ENCODE results near the gene SLC7A10. TPM values are rescaled to one million over a fixed set of nuclear protein-coding genes. Genes with fewer than 3 reads are reported as not detected.
A peak's percentile ranks its signal among the peaks of the same experiment; 100 is the strongest.
"Not testable (repeated sequence)": the region's sequence is repeated elsewhere in the genome, so short reads cannot be mapped to it uniquely, and the experiment has no call there.

The SLC7A10 gene
- polyA plus RNA-seq, 6 donors from 2014 or later: not detected

DNA sequence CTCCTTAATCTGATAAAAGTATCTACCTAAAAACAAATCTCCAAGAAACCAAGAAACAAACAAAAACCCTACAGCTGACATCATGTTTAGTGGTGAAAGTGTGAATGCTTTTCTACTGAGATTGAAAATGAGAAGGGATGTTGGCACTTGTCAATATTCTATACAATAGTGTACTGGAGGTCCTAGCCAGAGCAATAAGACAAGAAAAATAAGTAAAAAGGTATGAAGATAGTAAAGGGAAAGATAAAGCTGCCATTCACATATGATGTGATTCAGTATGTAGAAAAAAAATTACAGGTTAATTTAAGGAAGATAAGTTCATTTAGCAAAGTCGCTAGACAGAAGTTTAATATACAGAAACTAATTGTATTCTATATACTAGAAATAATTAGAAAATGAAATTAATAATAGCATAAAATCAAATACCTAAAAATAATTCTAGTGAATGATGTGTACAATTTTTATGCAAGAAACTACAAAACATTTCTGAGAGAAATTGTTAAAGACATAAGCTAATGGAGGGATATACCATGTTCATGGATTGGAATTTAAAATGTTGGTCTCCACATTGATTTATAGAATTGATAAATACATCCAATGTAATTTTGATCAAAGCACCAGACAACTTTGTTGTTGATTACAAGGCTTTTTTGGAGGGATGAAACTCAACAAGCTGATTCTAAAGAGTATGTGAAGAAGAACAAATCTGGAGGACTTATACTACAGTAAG, 2.4 kb upstream of the SLC7A10 start:
- Mint-ChIP-seq H3K4me1 (peaks cover 9 to 16% (median 15%) of the 10 kb centered on the region in 3 donors), H3K27me3 (peaks cover 55 to 67% (median 63%) of the 10 kb centered on the region in 3 donors), H3K4me3 (peak overlapping the region in 1 of 8 donors; percentile 83), H3K36me3 (peaks cover 7 to 17% of the 10 kb centered on the region in 2 donors), H3K9me3 (peaks cover 13 to 34% (median 26%) of the 10 kb centered on the region in 7 donors), H3K27ac (no peak overlapping the region)
- ATAC-seq (ENCODE audit: low read depth in 2 of 2): no peak
- DNase-seq: no peak

- DNase-seq (no peak), ATAC-seq (ENCODE audit: low read depth in 2 of 2) (no peak)
- peaks cover 7 to 17% of the 10 kb centered on the region in 2 donors for H3K36me3 Mint-ChIP-seq
- peak overlapping the region in 7 of 8 donors; percentile 9 to 83 (median 69) for H3K4me3 Mint-ChIP-seq
- peaks cover 13 to 34% (median 26%) of the 10 kb centered on the region in 7 donors for H3K9me3 Mint-ChIP-seq
- peaks cover 9 to 16% (median 15%) of the 10 kb centered on the region in 3 donors for H3K4me1 Mint-ChIP-seq
- H3K27ac Mint-ChIP-seq: no peak overlapping the region
- H3K27me3 Mint-ChIP-seq: peaks cover 60 to 73% (median 71%) of the 10 kb centered on the region in 3 donors
These were observed 1.6 kb upstream of the SLC7A10 start for GRCh38 chr19:33227242-33227650.

- peaks cover 7 to 17% of the 10 kb centered on the region in 2 donors for H3K36me3 Mint-ChIP-seq
- H3K27me3 Mint-ChIP-seq: peaks cover 60 to 77% (median 71%) of the 10 kb centered on the region in 3 donors
- H3K27ac Mint-ChIP-seq: peak overlapping the region in 3 of 6 donors; percentile 37 to 86 (median 52)
- peaks cover 13 to 34% (median 26%) of the 10 kb centered on the region in 7 donors for H3K9me3 Mint-ChIP-seq
- ATAC-seq (ENCODE audit: low read depth in 2 of 2): peak; percentile 27 to 57
- H3K4me3 Mint-ChIP-seq: peak overlapping the region in 7 of 8 donors; percentile 9 to 87 (median 75)
- H3K4me1 Mint-ChIP-seq: peaks cover 9 to 16% (median 15%) of the 10 kb centered on the region in 3 donors
- DNase-seq: no peak
These were observed 1.0 kb upstream of the SLC7A10 start for GRCh38 chr19:33226550-33227241.

GRCh38 chr19:33224694-33225457, 774 bp downstream of the SLC7A10 start:
- H3K36me3 Mint-ChIP-seq: peaks cover 7 to 17% of the 10 kb centered on the region in 2 donors
- DNase-seq (no peak), ATAC-seq (ENCODE audit: low read depth in 2 of 2) (no peak)
- H3K4me1 Mint-ChIP-seq: peaks cover 9 to 16% (median 15%) of the 10 kb centered on the region in 3 donors
- peak overlapping the region in 1 of 6 donors; percentile 12 for H3K27ac Mint-ChIP-seq
- H3K27me3 Mint-ChIP-seq: peaks cover 50 to 82% (median 78%) of the 10 kb centered on the region in 3 donors
- H3K9me3 Mint-ChIP-seq: peaks cover 13 to 29% (median 23%) of the 10 kb centered on the region in 7 donors
- peak overlapping the region in 4 of 8 donors; percentile 44 to 67 (median 50) for H3K4me3 Mint-ChIP-seq

DNA sequence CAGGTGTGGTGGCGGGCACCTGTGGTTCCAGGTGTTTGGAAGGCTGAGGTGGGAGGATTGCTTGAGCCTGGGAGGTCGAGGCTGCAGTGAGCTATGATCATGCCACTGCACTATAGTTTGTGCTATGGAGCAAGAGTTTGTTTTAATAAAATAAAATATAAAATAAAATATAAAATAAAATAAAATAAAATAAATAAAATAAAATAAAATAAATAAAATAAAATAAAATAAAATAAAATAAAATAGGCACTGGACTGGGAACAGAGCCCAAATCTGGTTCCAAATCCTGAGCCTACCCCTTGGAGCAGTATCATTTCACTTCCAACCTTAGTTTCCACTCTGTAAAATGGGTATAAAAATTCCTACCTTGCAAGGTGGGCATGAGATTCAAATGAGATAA, 3.4 kb downstream of the SLC7A10 start:
- DNase-seq; H3K36me3 Mint-ChIP-seq; H3K9me3 Mint-ChIP-seq; H3K27ac Mint-ChIP-seq; H3K4me3 Mint-ChIP-seq; ATAC-seq (ENCODE audit: low read depth in 2 of 2): not testable (repeated sequence)
- peaks cover 29 to 62% (median 60%) of the 10 kb centered on the region in 3 donors for H3K27me3 Mint-ChIP-seq
- peaks cover 9 to 15% (median 14%) of the 10 kb centered on the region in 3 donors for H3K4me1 Mint-ChIP-seq

DNA sequence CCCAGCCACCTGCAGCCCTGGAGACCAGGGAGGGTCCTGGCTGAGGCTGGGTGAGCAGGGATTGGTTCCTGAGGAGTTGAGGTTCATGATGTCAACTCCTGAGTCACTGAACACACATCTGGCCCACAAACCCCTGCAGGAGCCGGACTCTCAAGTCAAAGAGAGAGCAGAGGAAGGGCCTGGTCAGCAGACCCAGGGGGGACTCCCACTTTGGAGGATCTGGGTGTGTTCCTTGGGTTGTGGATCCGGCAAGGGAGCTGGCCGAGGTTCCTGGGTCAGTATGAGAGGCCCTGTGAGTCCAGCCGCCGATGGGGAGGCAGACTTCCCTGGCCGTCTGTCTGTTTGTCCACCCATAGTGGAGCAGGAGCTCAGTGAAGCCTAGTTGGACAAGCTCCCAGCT, 4.0 kb downstream of the SLC7A10 start:
- Mint-ChIP-seq H3K4me1 (peaks cover 9 to 15% (median 11%) of the 10 kb centered on the region in 3 donors), H3K4me3 (no peak overlapping the region), H3K27me3 (peaks cover 26 to 56% (median 56%) of the 10 kb centered on the region in 3 donors), H3K9me3 (peaks cover 0 to 7% (median 0%) of the 10 kb centered on the region in 7 donors), H3K36me3 (no peaks in the 10 kb centered on the region), H3K27ac (no peak overlapping the region)
- no peak for DNase-seq
- ATAC-seq (ENCODE audit: low read depth in 2 of 2): no peak

DNA sequence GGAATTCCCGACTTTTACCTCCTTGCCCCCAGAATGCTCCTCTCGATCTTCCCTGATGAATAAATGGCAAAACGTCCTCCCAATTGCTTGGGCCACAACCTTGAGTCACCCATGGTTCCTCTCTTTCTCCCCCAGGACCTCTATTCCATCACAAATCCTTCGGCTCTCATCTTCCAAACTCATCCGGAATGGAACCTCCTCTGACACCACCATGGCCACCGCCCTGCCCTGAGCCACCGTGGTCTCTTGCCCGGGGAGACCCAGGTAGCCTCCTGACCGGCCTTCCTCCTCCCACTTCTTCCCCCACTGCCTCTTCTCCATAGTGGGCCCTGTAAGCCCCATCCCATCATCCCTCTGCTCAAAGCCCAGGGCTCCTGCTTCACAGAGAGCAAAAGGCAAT, 4.9 kb downstream of the SLC7A10 start:
- Mint-ChIP-seq H3K27me3 (peaks cover 19 to 54% (median 47%) of the 10 kb centered on the region in 3 donors), H3K9me3 (peaks cover 0 to 2% (median 0%) of the 10 kb centered on the region in 7 donors), H3K4me3 (no peak overlapping the region), H3K4me1 (peaks cover 3 to 7% (median 6%) of the 10 kb centered on the region in 3 donors), H3K36me3 (no peaks in the 10 kb centered on the region), H3K27ac (no peak overlapping the region)
- ATAC-seq (ENCODE audit: low read depth in 2 of 2) (no peak), DNase-seq (no peak)

DNA sequence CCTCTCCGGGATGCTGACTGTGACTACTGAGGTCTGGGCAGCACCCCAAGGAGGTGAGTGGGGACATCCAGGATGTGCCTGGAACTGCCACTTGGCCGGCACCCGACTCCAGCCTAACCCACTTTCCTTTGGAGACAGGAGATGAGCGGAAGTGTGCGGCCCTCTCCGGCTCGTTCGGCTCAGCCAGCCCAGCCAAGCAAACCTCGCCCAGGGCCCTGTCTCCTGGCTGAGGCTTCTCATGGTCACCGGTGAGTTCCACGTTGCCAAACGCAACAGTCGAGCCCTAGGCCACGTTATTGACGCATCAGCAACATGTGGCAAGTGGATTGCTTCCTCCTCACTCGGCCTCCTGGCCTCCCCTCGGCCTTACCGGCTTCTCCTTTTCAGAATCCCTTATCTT, 5.5 kb downstream of the SLC7A10 start:
- Mint-ChIP-seq H3K9me3 (peaks cover 0 to 2% (median 0%) of the 10 kb centered on the region in 7 donors), H3K27ac (no peak overlapping the region), H3K27me3 (peaks cover 18 to 52% (median 45%) of the 10 kb centered on the region in 3 donors), H3K4me1 (peaks cover 3 to 7% (median 4%) of the 10 kb centered on the region in 3 donors), H3K36me3 (no peaks in the 10 kb centered on the region), H3K4me3 (no peak overlapping the region)
- no peak for DNase-seq
- no peak for ATAC-seq (ENCODE audit: low read depth in 2 of 2)

DNA sequence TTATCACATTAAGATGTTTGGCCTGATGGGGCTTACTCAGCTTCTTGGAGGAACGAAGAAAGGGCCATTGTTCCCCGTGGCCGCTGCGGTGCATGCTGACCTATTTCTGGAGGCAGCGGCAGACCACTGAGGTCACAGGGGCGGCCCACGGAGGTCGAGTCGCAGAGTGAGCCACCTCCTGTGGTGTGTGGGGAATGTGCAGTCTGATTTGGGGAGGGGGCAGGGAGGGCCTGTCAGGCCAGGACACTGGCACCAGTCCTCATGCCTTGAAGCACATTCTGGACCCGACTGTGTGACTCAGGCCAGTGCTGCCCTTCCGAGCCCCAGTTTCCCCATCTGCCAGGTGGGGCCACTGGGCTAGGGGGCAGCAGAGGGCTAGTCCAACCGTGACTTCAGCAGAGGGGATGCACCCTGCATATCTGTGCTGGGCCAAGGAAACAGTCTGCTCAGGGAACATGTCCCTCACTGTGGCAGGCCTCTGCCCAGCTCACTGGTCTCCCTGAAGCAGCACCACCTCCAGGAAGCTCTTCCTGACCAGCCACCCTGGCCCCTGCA, 6.3 kb downstream of the SLC7A10 start:
- Mint-ChIP-seq H3K27ac (peak overlapping the region in 1 of 6 donors; percentile 30), H3K4me3 (no peak overlapping the region), H3K27me3 (peaks cover 12 to 44% (median 37%) of the 10 kb centered on the region in 3 donors), H3K9me3 (no peaks in the 10 kb centered on the region), H3K36me3 (no peaks in the 10 kb centered on the region), H3K4me1 (peaks cover 0 to 4% (median 0%) of the 10 kb centered on the region in 3 donors)
- DNase-seq: no peak
- no peak for ATAC-seq (ENCODE audit: low read depth in 2 of 2)

DNA sequence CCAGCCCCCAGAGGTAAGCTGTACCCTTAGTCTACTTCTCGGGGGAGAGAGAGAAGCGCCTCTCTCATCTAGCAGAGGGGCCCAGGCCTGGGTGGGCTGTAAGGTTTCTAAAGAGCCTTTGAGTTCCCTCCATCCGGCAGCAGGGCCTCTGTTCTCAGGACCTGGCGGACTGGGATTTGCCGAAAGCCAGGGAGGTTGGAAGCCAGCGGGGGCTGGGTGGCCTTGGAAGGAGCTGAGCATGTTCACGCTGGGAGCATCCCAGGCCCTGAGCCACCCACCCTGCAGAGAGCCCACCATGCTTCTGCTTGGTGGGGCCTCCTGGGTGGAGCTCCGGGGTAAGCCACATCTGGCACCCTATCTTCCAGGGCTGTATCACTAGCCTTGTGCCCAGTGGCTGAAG, 7.8 kb downstream of the SLC7A10 start:
- Mint-ChIP-seq H3K27ac (peak overlapping the region in 1 of 6 donors; percentile 37), H3K9me3 (no peaks in the 10 kb centered on the region), H3K4me1 (peaks cover 0 to 4% (median 0%) of the 10 kb centered on the region in 3 donors), H3K4me3 (peak overlapping the region in 1 of 8 donors; percentile 67), H3K36me3 (no peaks in the 10 kb centered on the region), H3K27me3 (peaks cover 7 to 30% (median 23%) of the 10 kb centered on the region in 3 donors)
- ATAC-seq (ENCODE audit: low read depth in 2 of 2) (no peak), DNase-seq (no peak)

GRCh38 chr19:33216198-33216830, 9.3 kb downstream of the SLC7A10 start:
- Mint-ChIP-seq H3K4me3 (peak overlapping the region in 1 of 8 donors; percentile 52), H3K27ac (peak overlapping the region in 1 of 6 donors; percentile 70), H3K27me3 (peaks cover 4 to 21% (median 10%) of the 10 kb centered on the region in 3 donors), H3K36me3 (no peaks in the 10 kb centered on the region), H3K9me3 (no peaks in the 10 kb centered on the region), H3K4me1 (peaks cover 0 to 4% (median 0%) of the 10 kb centered on the region in 3 donors)
- ATAC-seq (ENCODE audit: low read depth in 2 of 2) (no peak), DNase-seq (no peak)

- H3K27me3 Mint-ChIP-seq: peaks cover 3 to 14% (median 4%) of the 10 kb centered on the region in 3 donors
These were observed 10.0 kb downstream of the SLC7A10 start for GRCh38 chr19:33215438-33216197.

More at GRCh38 chr19:33215438-33216197, 10.0 kb downstream of the SLC7A10 start:
- Mint-ChIP-seq H3K27ac (peak overlapping the region in 1 of 6 donors; percentile 13), H3K36me3 (no peaks in the 10 kb centered on the region), H3K4me3 (no peak overlapping the region), H3K4me1 (peaks cover 0 to 4% (median 0%) of the 10 kb centered on the region in 3 donors), H3K9me3 (no peaks in the 10 kb centered on the region)
- DNase-seq: no peak
- ATAC-seq (ENCODE audit: low read depth in 2 of 2): no peak
